HepG2 (cell line): Measurements from ENCODE around the gene MINDY2. TPM values are rescaled to one million over a fixed set of nuclear protein-coding genes. Genes with fewer than 3 reads are reported as not detected.

ENCODE experiments used
- ARID2 ChIP-seq: sonication (generic); formaldehyde crosslinking; IDR thresholded peaks from 2 replicates; pipeline ENCODE4 v1.8.1; 2022; ENCODE audit warnings: mild to moderate bottlenecking, missing genetic modification reagents, borderline replicate concordance
- BORCS8-MEF2B ChIP-seq: sonication (generic); formaldehyde crosslinking; IDR thresholded peaks from 2 replicates; pipeline ENCODE4 v1.8.0; 2022; ENCODE audit warnings: mild to moderate bottlenecking, missing genetic modification reagents
- CCDC6 ChIP-seq: sonication (generic); formaldehyde crosslinking; IDR thresholded peaks from 2 replicates; pipeline ENCODE4 v1.8.1; 2022; ENCODE audit warnings: mild to moderate bottlenecking, missing genetic modification reagents, moderate library complexity
- GABPA ChIP-seq, 2 experiments: IDR thresholded peaks; 2 replicates each; pipeline ENCODE4 v1.6.1; 2011 to 2016; ENCODE audit warnings: low read depth in 2 of 2, low read length in 1 of 2, missing biosample characterization in 1 of 2, missing genetic modification characterization in 1 of 2
- GABPB1 ChIP-seq: IDR thresholded peaks from 2 replicates; pipeline ENCODE4 v1.6.1; 2016; ENCODE audit warnings: mild to moderate bottlenecking, missing genetic modification reagents, moderate library complexity, missing compliant biosample characterization
- MXD1 ChIP-seq: sonication (generic); formaldehyde crosslinking; IDR thresholded peaks from 2 replicates; pipeline ENCODE4 v1.4.0; 2020; ENCODE audit warnings: mild to moderate bottlenecking, missing genetic modification reagents
- NFKB2 ChIP-seq: sonication (generic); formaldehyde crosslinking; IDR thresholded peaks from 2 replicates; pipeline ENCODE4 v1.4.0; 2020; ENCODE audit warnings: missing genetic modification reagents, borderline replicate concordance
- NRL ChIP-seq: sonication (generic); formaldehyde crosslinking; IDR thresholded peaks from 2 replicates; pipeline ENCODE4 v1.5.0; 2020; ENCODE audit warnings: missing genetic modification reagents, mild to moderate bottlenecking, moderate library complexity, borderline replicate concordance
- TARDBP ChIP-seq: sonication (generic); formaldehyde crosslinking; IDR thresholded peaks from 2 replicates; pipeline ENCODE4 v1.8.0; 2022; ENCODE audit warnings: mild to moderate bottlenecking, missing genetic modification reagents
- YEATS4 ChIP-seq: sonication (generic); formaldehyde crosslinking; IDR thresholded peaks from 2 replicates; pipeline ENCODE4 v1.4.0; 2020; ENCODE audit warnings: missing genetic modification reagents, borderline replicate concordance
- ZBTB26 ChIP-seq: IDR thresholded peaks from 2 replicates; pipeline ENCODE4 v1.6.1; 2016; ENCODE audit warnings: missing compliant biosample characterization, missing genetic modification reagents, borderline replicate concordance
- ZC3H13 ChIP-seq: sonication (generic); formaldehyde crosslinking; IDR thresholded peaks from 2 replicates; pipeline ENCODE4 v1.8.1; 2023; ENCODE audit warnings: mild to moderate bottlenecking, missing genetic modification reagents, moderate library complexity
- ZHX1 ChIP-seq: sonication (generic); formaldehyde crosslinking; IDR thresholded peaks from 2 replicates; pipeline ENCODE4 v1.8.1; 2022; ENCODE audit warnings: low read depth, mild to moderate bottlenecking, missing genetic modification reagents
- ZNF280D ChIP-seq: sonication (generic); formaldehyde crosslinking; IDR thresholded peaks from 2 replicates; pipeline ENCODE4 v1.5.1; 2020; ENCODE audit warnings: mild to moderate bottlenecking, missing genetic modification reagents
- ZNF720 ChIP-seq: sonication (generic); formaldehyde crosslinking; IDR thresholded peaks from 2 replicates; pipeline ENCODE4 v1.4.0; 2020; ENCODE audit warnings: missing genetic modification reagents
- ZNF777 ChIP-seq: sonication (generic); formaldehyde crosslinking; IDR thresholded peaks from 2 replicates; pipeline ENCODE4 v1.4.0; 2020; ENCODE audit warnings: missing genetic modification reagents
- polyA plus RNA-seq, 8 experiments: library from polyadenylated mRNA; depleted of rRNA in 3 of 8; stranded (reverse) in 7 of 8; unstranded in 1 of 8; fragments of >200 nt; fragmentation: Illumina TruSeq in 4 of 8; extraction: Trizol in 4 of 8; gene quantifications; 2 replicates each; pipeline versions ENCODE4 v1.2.1 to v1.2.3, GENCODE V29; 2011 to 2016; ENCODE audit warnings: low read depth in 4 of 8, missing spikeins in 1 of 8, mixed read lengths in 1 of 8; ENCODE audit not compliant: insufficient read depth in 1 of 8
- total RNA-seq, 5 experiments: library from RNA; depleted of rRNA; stranded (reverse); fragments of >200 nt; fragmentation: Illumina TruSeq; extraction: Trizol; gene quantifications; 2 replicates each; pipeline ENCODE4 v1.2.3, GENCODE V29; 2016; ENCODE audit warnings: low read depth in 1 of 5
- TF ChIP-seq, protein P1 (sequence below): sonication (generic); formaldehyde crosslinking; IDR thresholded peaks from 2 replicates; pipeline ENCODE4 v1.4.0; 2020; ENCODE audit warnings: missing genetic modification reagents

MINDY2 gene
- total and polyA plus RNA-seq, 2 of the 13 experiments (the other 11 are each of a cell fraction or from before 2014, with no cell fraction given), result 7.2 to 12.6 TPM

GRCh38 chr15:58864602-58865424, 93.7 kb downstream of the MINDY2 start (continued):
- TF ChIP-seq ZHX1 (CRISPR knock-in tag), result peak; percentile 42
- TF ChIP-seq ZNF720 (CRISPR knock-in tag), result no peak
- TF ChIP-seq NFKB2, result peak; percentile 89
- TF ChIP-seq ZNF280D (CRISPR knock-in tag), result peak; percentile 70
- peak; percentile 85; the same call in 1 of the 2 replicates for TF ChIP-seq ZBTB26 (CRISPR knock-in tag)
- TF ChIP-seq, protein P1, sequence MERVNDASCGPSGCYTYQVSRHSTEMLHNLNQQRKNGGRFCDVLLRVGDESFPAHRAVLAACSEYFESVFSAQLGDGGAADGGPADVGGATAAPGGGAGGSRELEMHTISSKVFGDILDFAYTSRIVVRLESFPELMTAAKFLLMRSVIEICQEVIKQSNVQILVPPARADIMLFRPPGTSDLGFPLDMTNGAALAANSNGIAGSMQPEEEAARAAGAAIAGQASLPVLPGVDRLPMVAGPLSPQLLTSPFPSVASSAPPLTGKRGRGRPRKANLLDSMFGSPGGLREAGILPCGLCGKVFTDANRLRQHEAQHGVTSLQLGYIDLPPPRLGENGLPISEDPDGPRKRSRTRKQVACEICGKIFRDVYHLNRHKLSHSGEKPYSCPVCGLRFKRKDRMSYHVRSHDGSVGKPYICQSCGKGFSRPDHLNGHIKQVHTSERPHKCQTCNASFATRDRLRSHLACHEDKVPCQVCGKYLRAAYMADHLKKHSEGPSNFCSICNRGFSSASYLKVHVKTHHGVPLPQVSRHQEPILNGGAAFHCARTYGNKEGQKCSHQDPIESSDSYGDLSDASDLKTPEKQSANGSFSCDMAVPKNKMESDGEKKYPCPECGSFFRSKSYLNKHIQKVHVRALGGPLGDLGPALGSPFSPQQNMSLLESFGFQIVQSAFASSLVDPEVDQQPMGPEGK (CRISPR knock-in tag), result peak; percentile 25; the same call in 1 of the 2 replicates
- TF ChIP-seq YEATS4 (CRISPR knock-in tag), result peak; percentile 75; the same call in 1 of the 2 replicates
- TF ChIP-seq GABPA (IDR thresholded peaks at IDR 0.05; ENCODE audit: low read depth, low read length), result no peak
- peak; percentile 40 for TF ChIP-seq GABPA (CRISPR knock-in tag; IDR thresholded peaks at IDR 0.05; ENCODE audit: low read depth)
- TF ChIP-seq NRL (CRISPR knock-in tag), result peak; percentile 87
- peak; percentile 80 for TF ChIP-seq ZC3H13 (CRISPR knock-in tag)
- TF ChIP-seq CCDC6 (CRISPR knock-in tag), result peak; percentile 78; the same call in 1 of the 2 replicates
- TF ChIP-seq BORCS8-MEF2B (CRISPR knock-in tag), result peak; percentile 91
- TF ChIP-seq MXD1 (CRISPR knock-in tag), result peak; percentile 91
- peak; percentile 91; the same call in 1 of the 2 replicates for TF ChIP-seq ARID2 (CRISPR knock-in tag)
- peak; percentile 78 for TF ChIP-seq GABPB1 (CRISPR knock-in tag)
- peak; percentile 72; the same call in 1 of the 2 replicates for TF ChIP-seq TARDBP (CRISPR knock-in tag)
- peak; percentile 93 for TF ChIP-seq ZNF777
